OCI-LY3 (cell line): ENCODE data around the gene UBE2K.

ENCODE experiments used
- EZH2phosphoT487 ChIP-seq: fragments of 200-600 bp; shearing (Covaris generic); IDR thresholded peaks from 2 replicates; pipeline ENCODE4 v1.6.1; 2018; ENCODE audit warnings: antibody characterized with exemption, mixed run types, low read depth
- TF ChIP-seq, protein P1 (sequence below): fragments of 200-600, 300-600 bp; sonication (generic); IDR thresholded peaks from 2 replicates; pipeline ENCODE4 v1.5.1; 2014; ENCODE audit warnings: antibody characterized with exemption, low read length, low read depth

DNA sequence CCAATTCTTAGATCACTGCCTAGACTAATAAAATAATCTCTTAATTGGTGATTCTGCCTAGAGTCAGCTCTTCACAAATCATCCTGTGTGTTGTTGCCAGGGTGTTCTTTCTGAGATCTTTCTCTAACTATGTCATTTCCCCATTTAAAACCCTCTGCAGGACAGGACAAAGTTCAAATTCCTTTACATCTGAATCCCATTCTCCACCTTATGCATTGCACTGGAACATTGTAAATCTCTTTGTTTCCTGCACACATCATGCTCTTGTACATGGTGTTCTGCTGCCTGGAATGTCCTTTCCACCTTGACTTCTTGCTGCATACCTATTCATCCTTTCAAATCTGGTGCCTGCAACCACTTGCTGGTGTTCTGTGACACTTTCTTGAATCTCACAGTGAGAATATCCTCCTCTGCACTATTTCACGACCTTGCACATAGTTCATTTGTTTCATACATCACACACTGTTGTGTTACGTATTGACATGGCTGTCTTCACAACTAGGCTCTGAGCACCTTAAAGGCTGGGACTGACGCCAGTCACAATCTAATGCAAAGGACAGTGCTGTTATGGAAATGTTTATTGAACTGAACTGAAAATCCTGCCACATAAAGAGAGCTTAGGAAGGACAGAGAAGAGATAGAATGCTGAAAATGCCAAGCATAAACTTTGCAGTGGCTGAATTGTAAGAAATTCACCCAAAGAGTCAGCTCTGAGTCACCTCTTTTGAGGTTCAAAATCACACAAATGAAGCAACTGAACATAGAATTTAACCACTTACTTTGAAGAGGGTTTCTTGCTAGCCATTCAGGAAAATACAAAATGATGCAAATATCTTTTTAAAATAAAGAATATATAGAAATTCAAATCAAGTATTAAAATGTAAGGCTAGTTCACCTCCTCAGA is 32.9 kb upstream of the UBE2K start:
- TF ChIP-seq, protein P1, sequence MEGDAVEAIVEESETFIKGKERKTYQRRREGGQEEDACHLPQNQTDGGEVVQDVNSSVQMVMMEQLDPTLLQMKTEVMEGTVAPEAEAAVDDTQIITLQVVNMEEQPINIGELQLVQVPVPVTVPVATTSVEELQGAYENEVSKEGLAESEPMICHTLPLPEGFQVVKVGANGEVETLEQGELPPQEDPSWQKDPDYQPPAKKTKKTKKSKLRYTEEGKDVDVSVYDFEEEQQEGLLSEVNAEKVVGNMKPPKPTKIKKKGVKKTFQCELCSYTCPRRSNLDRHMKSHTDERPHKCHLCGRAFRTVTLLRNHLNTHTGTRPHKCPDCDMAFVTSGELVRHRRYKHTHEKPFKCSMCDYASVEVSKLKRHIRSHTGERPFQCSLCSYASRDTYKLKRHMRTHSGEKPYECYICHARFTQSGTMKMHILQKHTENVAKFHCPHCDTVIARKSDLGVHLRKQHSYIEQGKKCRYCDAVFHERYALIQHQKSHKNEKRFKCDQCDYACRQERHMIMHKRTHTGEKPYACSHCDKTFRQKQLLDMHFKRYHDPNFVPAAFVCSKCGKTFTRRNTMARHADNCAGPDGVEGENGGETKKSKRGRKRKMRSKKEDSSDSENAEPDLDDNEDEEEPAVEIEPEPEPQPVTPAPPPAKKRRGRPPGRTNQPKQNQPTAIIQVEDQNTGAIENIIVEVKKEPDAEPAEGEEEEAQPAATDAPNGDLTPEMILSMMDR, result no peak
- TF ChIP-seq EZH2phosphoT487, result no peak
